NCI-H2081 treated with DMSO at 0.1 percent for 48 hours (cell line): ENCODE measurements around the gene RAB3B.

ENCODE experiments used
- DNase-seq: peaks from one replicate; lab custom pipeline; 2025; lab: John Stamatoyannopoulos, UW

Gene RAB3B

DNA sequence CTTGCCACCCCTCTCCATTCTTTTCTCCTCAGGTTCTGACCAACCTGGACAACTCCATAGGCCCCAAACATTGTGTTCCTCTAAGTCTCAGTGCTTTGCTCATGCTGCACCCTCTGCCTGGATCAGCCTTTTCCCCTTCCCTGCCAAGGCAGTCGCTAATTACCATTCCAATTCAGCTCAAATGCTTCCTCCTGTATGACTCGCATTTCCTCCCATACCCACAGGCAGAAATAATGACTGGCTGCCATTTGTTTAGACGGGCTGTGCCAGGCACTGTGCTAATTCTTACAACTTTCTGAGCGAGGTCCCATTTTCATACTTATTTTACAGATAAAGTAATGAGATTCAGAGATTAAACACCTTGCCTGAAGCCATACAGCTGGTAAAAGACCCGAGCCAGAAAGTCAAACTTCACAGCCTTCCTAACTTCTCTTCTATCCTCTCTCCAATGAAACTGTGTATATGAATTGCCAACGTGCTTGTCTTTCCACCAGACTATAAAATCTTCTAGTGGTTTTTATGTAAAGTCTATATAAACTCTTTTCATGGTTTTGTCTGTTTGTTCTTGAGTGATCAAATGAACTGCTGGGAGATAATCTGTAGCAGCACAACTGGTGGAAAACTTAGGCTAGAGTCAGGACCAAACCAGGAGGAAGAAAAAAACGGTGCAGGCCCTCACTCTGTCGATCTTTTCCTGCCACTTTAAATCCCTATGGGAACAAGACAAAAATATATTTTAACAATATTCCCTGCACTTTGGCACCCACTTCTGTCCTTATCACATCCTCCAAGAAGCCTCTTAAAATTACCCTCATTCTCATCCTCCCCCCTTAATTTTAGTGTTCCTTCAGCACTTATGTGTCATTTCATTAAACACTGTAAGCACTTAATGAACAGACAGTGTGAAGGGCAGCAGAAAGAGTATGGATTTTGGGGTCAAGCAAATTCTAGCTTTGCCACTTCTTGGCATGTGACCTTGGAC, 33.7 kb downstream of the RAB3B start:
- peak; percentile 70 for DNase-seq

DNA sequence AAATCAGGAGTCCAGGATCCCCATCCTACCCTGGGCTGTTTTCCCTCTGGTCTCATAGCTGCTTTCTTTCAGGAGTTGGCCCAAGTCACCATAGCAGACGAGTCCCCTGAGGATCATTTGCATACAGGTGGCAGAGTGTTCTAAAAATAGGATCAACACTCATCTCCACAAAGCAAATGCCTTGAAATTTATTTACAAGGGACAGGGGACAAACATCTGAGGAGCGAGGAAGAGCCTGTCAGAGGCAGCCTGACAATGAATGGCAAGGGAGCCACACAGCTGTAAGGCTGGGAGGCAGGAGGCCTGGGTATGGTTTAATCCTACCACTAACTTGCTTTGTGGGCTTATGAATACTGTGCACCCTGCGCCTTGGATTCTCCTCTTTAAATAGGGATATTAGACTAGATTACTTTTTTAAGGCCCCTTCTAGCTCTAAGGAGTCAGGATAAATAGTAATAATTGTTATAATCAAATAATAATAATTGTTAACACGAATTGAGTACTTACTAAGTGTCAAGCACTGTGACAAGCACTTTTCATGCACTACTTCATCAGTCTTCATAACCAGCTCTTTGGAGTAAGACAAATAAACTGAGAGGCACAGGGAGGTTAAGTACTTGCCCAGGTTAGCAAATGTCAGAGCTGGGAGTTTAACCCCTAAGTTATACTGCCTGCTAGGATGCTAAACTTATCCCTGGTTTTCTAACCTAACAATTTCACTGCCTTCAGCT, 34.5 kb downstream of the RAB3B start:
- peak; percentile 96 for DNase-seq

DNA sequence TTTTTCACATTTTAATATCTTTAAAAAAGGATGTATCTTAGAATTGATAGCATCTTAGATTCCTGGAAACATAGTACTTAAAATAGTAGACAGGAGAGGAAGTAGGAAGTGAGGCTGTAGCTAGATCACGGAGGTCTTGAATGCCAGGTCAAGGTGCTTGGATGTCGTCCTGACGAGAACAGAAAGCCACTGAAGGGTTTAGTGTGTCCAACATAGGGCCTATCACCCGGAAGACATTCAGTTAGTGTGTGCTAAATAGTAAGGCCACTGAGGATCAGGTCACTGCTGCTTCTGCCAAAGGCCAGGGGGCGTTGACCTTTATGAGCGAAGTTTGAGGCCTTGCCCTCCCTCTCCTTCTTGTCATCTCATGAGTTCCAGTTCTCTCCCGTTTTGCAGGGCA, 35.7 kb downstream of the RAB3B start:
- DNase-seq: no peak

DNA sequence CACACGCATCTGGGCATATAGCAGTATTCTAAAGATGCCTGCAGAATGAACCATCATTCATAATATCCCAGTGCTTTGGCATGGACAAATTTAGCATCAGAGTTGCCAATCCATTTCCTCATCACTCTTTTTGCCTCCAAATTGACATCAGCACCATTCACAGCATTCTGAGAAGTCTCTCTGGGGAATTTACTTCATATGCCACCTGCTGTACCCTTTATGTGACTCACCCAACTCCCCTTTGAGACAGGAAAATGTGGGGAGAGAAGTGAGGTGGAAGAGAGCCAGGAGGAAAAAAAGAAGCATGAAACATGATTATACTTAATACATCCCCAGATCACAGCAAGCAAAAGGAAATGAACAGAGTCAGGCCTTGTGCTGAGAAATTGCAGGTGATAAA, 37.4 kb downstream of the RAB3B start:
- no peak for DNase-seq

DNA sequence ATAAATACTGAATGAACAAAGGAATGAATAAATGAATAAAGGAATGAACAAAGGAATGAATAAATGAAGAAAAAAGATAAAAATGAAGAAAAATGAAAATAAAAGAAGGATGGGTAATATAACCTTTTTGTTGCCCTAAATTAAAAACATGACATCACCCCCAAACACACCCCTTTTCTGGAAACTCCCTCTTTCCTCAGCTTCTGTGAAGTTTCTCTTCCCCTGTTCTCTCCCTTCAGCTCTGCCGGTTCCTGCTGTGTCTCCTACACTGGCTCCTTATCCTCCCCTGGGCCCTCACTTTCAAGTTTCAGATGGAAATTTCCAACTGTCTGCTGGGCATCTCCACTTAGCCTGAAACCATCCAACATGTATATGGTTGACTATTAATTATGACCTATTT, 37.9 kb downstream of the RAB3B start:
- DNase-seq: no peak

DNA sequence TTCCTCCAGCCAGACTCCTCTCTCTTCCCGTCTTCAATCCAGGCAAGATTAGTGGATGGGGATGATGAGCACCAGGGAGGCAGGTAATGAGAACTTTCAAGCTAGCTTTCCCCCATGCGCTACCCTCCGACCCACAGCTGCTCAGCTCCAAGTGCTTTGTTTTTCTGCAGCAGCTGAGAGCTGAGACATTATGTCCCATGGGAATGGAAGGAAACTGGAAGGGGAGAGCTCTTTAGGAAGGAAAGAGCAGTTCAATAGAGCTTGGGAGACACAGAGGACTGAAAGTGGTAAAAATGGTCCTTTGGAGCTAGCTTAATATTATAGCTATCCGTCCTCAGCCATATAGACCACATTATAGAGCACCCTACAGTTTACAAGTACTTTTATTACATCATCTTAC, 39.8 kb downstream of the RAB3B start:
- no peak for DNase-seq

DNA sequence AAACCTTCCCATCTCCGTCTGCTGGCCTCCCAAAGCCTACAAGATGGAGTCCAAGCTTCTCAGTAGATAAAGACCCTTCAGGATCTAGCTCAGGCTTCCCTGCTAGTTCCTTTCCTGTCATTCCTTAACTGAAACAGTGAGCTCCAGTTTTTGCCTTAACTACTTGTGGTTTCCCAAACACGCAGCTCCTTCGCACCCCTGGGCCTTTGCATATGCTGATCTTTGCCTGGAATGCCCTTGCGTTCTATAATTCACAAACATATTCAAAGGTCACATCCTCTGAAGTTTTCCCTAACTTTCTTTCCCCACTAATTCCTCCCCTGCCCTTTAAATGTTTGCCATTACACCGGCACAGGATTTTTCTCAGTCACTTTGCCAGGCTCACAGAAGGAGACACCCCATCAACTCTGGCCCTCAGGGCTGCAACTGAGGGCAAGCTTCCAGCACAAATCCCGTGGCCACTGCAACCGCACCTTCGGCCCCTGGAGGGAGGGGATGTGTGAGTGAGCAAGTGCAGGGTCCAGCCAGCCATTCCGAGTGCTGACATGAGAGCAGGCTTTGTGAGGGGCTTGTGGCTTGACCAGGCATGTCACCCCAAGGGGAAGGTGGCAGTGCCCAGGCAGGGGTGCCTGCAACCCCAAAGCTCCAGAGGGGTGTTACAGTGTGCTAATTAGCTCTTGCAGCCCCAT, 41.3 kb downstream of the RAB3B start:
- DNase-seq: no peak

DNA sequence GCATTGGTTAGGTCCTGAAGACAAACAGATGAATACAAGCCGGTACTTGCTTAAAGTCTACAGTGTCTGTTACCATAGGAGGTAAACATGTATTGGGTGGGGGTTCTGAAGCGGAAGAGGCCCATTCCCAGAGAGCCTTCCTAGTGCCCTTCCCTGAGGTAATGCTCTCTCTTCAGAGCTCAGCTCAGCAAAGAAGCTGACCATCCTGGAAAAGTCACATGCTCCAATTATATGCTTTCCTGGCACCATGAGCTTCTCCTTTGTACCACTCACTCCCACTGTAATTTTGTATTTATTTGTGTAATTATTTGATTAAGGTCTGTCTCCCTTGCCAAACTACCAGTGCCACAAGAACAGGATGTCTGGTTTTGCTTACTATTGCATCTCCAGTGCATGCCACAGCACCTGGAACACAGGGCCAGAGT, 42.0 kb downstream of the RAB3B start:
- peak; percentile 73 for DNase-seq

DNA sequence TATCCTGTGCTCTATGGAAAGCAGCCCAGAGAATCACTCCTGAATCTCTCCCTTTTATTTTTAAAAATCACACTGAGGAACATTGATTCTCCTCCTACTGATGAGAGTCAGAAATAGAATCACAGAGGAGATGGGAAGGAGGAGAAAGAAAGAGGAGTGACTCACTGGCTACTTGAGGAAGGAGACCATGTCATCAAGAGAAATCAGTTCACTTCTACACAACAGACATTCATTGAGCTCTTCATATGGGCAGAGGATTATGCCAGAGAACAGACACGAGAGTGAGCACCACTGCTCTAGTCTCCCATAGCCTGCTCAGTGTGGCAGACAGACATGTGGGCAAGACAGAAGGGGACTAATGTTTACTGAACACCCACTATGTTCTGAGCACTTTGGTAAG, 44.2 kb downstream of the RAB3B start:
- DNase-seq: no peak

DNA sequence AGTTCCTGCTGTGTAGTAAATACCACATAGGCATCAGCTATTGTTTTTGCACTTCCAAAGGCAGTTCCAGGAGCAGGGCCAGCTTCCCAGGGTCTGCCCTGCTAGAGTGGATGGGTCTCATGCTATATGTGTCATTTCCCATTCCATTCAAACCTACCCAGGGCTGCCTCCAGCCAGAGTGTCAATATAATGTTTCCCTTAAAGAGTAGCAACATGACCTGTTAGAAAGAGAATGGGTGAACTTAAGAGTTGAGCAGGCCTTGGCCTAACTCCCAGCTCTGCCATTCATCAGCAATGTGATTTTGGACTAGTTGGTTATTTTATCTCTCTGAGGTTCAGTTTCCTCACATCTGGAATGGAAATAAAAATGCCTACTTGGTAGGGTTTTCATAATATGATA, 44.9 kb downstream of the RAB3B start:
- DNase-seq: no peak

DNA sequence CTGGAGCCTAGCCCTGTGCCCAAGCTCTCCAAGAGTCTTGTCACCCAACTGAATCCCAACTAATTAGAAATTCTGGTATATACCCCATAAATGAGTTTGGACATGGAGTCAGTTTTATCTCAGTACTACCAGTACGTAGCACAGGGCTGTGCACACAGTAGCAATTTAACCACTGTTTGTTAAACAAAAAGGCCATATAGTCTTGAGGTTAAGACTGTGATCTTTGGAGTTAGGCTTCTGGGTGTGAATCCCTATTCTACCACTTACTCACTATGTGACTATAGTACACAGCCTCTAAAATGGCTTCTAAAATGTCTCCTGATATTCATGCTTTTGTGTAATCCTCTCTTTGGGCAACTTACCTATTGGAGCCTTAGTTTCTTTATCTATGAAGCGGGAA, 48.2 kb downstream of the RAB3B start:
- no peak for DNase-seq

DNA sequence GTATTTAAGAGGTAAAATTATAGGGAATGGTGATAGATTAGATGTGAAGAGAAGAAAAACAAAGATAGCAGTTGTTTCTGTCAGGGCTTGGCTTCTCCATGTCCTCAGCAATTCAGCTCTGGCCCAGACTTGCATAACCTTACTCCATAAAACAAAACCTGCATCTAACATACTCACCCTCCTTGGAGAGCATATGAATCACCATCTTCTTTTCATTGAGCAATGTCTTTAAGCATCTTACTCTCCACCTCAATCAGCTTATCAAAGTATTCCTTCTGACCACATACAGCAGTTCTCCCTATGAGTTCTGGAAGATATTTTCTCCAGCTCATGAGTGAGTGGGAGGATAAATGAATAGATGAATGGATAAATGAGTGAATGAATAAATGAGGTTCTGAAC, 49.0 kb downstream of the RAB3B start:
- no peak for DNase-seq

DNA sequence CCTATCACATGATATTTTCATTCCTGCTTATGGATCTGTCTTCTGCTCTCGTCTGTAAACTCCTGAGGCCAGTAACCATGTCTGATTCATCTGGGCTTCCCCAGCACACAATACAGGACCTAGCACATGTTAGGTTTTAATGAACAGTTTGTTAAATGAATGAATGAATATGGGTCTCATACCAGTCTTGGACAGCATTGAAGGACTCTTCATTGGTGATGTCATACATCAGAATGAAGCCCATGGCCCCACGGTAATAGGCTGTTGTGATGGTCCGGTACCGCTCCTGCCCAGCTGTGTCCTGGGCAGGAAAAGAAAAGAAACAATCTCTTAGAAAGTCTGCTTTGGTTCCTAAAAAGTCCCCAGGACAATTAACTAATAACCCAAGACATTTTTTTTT, 53.4 kb downstream of the RAB3B start:
- no peak for DNase-seq

DNA sequence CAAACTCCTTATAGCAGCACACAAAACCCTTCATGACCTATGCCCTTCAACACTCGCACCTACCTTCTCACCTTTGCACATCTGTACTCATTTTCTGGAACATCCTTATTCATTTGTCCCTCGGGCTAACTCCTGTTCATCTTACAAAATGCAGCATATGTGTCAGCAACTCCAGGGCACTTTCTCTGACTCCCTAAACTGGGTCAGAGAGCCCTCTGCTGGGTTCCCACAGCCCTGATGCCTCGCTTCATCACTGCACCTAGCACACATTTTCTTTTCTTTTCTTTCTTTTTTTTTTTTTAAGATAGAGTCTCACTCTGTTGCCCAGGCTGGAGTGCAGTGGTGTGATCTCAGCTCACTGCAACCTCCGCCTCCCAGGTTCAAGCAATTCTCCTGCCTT, 54.0 kb downstream of the RAB3B start:
- DNase-seq: no peak

DNA sequence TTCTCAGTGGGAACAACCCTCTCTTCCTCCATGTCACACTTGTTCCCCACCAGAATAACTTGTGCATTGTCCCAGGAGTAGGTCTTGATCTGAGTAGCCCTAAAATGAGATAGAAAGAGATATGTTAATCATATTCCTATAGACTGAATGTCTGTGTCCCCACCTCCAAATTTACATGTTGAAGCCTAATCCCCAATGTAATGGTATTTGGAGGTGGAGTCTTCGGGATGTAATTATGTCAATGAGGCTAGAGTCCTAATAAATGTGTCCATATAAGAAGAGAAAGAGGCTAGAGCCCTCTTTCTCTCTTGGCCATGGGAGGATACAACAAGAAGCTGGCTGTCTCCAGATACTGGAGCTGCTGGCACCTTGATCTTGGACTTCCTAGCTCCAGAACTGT, 57.2 kb downstream of the RAB3B start:
- no peak for DNase-seq

DNA sequence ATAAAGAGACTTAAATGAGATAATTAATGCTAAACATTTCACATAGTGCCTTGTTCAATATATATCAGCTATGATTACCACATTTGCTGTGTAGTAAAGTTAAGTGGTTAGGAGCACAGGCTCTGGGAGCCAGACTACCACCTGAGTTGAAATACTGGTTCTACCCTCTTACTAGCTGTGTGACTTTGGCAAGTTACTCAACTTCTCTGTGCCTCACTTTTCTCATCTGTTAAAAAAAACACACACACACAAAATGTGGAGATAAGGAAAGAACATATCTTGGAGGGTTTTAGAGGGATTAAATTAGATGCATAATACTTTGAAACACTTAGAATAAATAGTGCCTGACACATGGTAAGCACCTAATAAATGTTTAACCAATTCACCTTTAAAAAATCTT, 60.2 kb downstream of the RAB3B start:
- no peak for DNase-seq

DNA sequence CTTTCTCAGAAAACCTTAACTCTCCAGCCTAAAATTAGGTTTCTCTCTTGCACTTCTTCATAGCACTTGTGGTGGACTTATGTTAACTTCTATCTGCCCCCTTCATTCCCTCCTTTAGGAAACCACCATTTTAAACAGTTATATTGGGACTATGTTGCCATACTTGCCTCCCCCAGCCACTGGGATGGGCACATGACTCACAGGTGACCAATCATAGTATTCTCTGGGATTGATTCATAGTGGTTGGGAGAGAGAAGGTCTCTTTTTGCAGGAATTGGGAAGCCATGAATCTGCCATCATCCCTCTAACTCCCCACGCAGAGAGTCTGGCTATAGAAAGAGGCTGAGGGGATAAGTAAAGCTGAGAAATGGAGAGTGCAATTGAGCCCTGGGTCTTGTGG, 61.6 kb downstream of the RAB3B start:
- no peak for DNase-seq

DNA sequence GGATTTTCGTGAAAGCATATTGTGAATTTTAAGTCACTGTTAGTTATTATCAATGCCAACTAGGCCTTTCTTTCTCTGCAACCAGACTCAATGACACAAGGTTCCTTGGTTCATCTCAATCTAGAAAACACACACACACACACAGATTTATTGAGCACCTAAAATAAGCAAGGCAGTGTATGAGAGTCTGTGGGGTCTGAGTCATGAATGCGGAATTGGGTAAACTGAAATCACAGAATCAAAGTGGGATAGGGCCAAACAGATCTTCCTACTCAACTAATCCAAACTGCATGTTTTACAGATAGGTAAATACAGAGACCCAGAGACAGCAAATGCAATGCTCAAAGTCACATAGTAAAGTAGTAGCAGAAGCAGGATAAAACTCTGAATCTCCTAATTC, 63.5 kb downstream of the RAB3B start:
- DNase-seq: no peak

DNA sequence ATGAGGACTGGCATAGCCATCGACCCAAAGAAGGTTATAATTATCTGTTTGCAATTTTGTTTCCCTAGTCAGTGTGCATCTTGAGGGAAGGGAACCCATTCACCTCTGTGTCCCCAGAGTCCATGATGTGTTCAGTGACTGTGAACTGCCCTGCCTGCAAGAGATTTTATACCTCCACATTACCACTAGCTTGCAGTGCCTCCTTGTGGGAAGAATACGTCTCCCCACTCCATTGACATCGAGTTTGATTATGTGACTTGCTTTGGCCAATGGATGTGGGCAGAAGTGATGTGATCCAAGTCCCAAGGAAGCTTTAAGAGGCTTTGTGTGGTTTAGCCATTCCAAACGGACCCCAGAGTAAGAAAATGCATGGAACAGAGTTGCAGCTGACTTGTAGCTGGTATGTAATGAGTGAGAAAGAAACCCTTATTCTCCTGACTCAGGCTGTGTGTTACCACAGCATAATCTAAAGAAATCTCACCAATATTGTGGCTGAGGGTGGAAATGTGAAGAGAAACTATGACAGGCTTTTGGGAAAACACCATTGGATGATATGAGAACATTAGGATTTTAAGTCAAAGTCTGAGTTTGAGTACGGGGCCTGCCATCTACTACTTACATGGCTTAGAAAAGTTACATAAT, 64.2 kb downstream of the RAB3B start:
- DNase-seq: no peak

DNA sequence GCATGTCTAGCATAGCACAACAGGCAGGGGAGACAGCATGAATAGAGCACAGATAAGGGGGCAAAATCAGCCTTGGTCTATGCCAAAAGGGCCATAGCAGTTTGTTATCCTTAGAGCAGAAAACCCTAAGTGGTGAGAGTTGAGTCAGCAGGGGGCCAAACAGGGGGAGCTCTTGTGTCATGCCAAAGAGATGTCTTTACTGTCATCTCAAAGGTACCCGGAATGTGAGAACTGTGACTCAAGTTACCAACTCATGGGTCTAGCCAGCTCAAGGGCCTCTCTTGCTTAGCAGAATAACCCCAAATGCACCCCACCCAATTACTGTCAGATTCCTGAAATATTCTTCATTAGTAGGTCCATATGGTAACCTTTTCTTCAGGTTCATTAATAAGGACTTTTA, 66.0 kb downstream of the RAB3B start:
- DNase-seq: no peak

DNA sequence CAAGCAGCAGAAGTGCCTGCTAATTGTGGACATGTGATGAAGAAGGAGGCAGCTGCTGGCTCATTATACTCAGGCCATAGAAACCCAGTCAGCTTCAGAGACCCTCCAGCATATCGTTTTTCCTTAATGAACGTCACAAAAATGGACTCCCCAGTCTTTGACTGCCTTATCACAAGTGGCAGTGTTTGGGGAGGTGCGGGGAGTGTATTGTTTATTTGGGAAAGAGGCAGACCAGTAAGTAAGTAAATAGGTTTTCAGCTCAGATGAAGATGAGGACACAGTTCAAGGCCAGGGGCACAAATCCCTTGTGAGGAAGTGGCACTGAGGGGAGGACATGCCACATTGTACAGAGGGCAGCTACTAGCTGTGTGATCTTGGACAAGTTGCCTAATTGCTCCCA, 68.5 kb downstream of the RAB3B start:
- DNase-seq: no peak

DNA sequence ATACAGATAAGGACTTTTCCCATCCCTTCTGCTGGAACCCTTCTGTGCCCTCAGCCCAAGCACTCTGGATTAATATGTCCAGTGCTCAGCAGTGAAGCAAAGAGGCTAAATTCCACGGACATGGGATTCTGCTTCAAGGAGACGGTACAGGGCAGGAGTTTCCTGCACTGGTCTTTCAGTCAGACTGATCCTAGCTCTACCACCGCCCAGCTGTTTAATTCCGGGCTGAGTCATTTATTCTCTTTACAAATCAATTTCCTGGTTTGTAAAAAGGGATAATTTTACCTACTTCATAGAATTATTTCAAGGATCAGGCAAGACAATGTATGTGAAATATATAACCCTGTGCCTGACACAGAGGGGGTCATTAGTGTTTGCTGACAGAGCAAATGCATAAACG, 70.4 kb downstream of the RAB3B start:
- DNase-seq: no peak
